ENCODE measurements around the gene RHBG. TPM values are rescaled to one million over a fixed set of nuclear protein-coding genes. Genes with fewer than 3 reads are reported as not detected.

The RHBG gene
- total RNA-seq, 1 donor from 2014 or later, result 2.8 TPM

- no peak for DNase-seq (ENCODE audit: low spot score)
Measured at GRCh38 chr1:156386134-156386901, 17.3 kb downstream of the RHBG start.

- no peak for DNase-seq (ENCODE audit: low spot score)
Measured at GRCh38 chr1:156386949-156387869, 18.2 kb downstream of the RHBG start.

GRCh38 chr1:156387870-156388173 is 18.8 kb downstream of the RHBG start:
- no peak for DNase-seq (ENCODE audit: low spot score)

- no peak for DNase-seq (ENCODE audit: low spot score)
Measured at GRCh38 chr1:156388174-156389137, 19.4 kb downstream of the RHBG start.

GRCh38 chr1:156389311-156389710 is 20.3 kb downstream of the RHBG start:
- no peak for DNase-seq (ENCODE audit: low spot score)

- DNase-seq (ENCODE audit: low spot score), result no peak
Measured at GRCh38 chr1:156390469-156391365, 21.7 kb downstream of the RHBG start.

GRCh38 chr1:156391366-156391677 is 22.3 kb downstream of the RHBG start:
- DNase-seq (ENCODE audit: low spot score), result no peak

- no peak for DNase-seq (ENCODE audit: low spot score)
Measured at GRCh38 chr1:156391701-156392100, 22.7 kb downstream of the RHBG start.

- DNase-seq (ENCODE audit: low spot score), result no peak
Measured at GRCh38 chr1:156392452-156392853, 23.4 kb downstream of the RHBG start.

GRCh38 chr1:156393095-156393494 is 24.1 kb downstream of the RHBG start:
- DNase-seq (ENCODE audit: low spot score), result no peak

- DNase-seq (ENCODE audit: low spot score), result no peak
Measured at GRCh38 chr1:156394082-156394481, 25.1 kb downstream of the RHBG start.

- DNase-seq (ENCODE audit: low spot score), result no peak
Measured at GRCh38 chr1:156394835-156395461, 25.9 kb downstream of the RHBG start.

GRCh38 chr1:156399355-156400125 is 30.5 kb downstream of the RHBG start:
- DNase-seq (ENCODE audit: low spot score), result no peak

GRCh38 chr1:156400191-156400935 is 31.4 kb downstream of the RHBG start:
- no peak for DNase-seq (ENCODE audit: low spot score)

- no peak for DNase-seq (ENCODE audit: low spot score)
Measured at GRCh38 chr1:156401041-156401574, 32.1 kb downstream of the RHBG start.

- DNase-seq (ENCODE audit: low spot score), result no peak
Measured at GRCh38 chr1:156401681-156402081, 32.7 kb downstream of the RHBG start.

- no peak for DNase-seq (ENCODE audit: low spot score)
Measured at GRCh38 chr1:156402331-156403020, 33.5 kb downstream of the RHBG start.

GRCh38 chr1:156405670-156406069 is 36.7 kb downstream of the RHBG start:
- DNase-seq (ENCODE audit: low spot score), result no peak

All from ureter (tissue), 1 donor.